Measurements from ENCODE around the gene MRPL3.

- TF ChIP-seq, protein P1, sequence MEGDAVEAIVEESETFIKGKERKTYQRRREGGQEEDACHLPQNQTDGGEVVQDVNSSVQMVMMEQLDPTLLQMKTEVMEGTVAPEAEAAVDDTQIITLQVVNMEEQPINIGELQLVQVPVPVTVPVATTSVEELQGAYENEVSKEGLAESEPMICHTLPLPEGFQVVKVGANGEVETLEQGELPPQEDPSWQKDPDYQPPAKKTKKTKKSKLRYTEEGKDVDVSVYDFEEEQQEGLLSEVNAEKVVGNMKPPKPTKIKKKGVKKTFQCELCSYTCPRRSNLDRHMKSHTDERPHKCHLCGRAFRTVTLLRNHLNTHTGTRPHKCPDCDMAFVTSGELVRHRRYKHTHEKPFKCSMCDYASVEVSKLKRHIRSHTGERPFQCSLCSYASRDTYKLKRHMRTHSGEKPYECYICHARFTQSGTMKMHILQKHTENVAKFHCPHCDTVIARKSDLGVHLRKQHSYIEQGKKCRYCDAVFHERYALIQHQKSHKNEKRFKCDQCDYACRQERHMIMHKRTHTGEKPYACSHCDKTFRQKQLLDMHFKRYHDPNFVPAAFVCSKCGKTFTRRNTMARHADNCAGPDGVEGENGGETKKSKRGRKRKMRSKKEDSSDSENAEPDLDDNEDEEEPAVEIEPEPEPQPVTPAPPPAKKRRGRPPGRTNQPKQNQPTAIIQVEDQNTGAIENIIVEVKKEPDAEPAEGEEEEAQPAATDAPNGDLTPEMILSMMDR (IDR thresholded peaks at IDR 0.05; ENCODE audit: insufficient read depth, low read length, poor library complexity, severe bottlenecking) = no peak
- TF ChIP-seq EZH2phosphoT487 (conservative IDR thresholded peaks at IDR 0.05; ENCODE audit: low read length) = no peak
Observed at GRCh38 chr3:131544557-131544956, 41.8 kb upstream of the MRPL3 start.
